Renal pelvis (tissue), 4 donors: ENCODE results near the gene ZNF213. TPM values are rescaled to one million over a fixed set of nuclear protein-coding genes. Genes with fewer than 3 reads are reported as not detected.

Experiments
- DNase-seq: peaks from one replicate; pipeline ENCODE4 v3.0.0-alpha.2; 2013
- polyA plus RNA-seq, 3 donors: library from polyadenylated mRNA; unstranded; fragments of 120-200 nt; gene quantifications; one replicate each; pipeline ENCODE4 v1.2.1, GENCODE V29; 2013; ENCODE audit not compliant: insufficient read length in 3 of 3

ZNF213 gene
- polyA plus RNA-seq, 3 donors: 14.1 to 18.2 (median 16.2) TPM

DNA sequence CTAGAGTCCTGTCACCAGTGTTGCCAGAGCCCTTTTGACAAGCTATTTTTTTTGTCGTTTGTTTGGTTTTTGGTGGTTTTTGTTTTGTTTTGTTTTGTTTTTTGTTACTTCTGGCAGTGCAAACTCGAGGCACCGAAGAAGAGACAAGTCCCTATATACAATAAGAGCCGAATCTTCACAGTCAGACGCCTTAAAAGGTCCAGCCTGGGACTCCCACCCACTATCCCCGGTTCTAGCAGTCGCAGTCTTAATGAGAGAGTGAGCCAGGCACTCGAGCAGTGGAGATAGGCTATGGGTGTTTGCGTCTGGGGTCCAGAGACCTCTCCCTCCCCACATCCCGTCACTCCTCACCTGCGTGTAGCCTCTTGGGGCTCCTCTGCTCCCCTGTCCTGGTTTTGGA is 55.0 kb downstream of the ZNF213 start:
- no peak for DNase-seq

DNA sequence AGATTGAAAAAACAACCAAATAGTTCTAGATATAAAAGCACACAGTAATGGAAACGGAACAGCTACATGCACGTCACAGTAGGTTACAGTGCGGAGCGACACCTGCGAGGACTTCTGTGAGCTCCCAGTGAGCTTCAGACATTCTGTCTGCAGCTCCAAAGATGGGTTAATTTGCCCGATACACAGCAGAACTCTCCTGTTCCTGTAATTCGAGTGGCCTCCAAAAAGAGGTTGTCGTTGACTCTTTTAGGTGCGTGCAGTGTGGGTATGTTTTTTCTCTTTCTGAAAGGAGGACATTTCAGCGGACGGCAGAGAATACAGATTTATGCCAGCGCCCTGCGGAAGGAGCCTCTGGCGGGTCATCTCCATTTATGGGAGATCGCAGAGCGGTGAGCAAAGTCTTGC is 56.1 kb downstream of the ZNF213 start:
- DNase-seq: no peak

Other genes starting within 250 kb of the ZNF213 start
- 10 to 100 TPM; 27.8 to 38.9 (median 32.4) TPM for gene FLYWCH1, start 223.1 kb upstream of the ZNF213 start, polyA plus RNA-seq
- gene KREMEN2, start 170.8 kb upstream of the ZNF213 start, polyA plus RNA-seq: 1 to 10 TPM; 2.5 to 3.6 (median 3.5) TPM
- gene PAQR4, start 165.7 kb upstream of the ZNF213 start, polyA plus RNA-seq: 10 to 100 TPM in 2 of 3 donors, 1 to 10 TPM in 1; 9.9 to 12.5 (median 12.4) TPM
- 10 to 100 TPM; 15.0 to 23.1 (median 22.8) TPM for gene PKMYT1, start 154.6 kb upstream of the ZNF213 start, polyA plus RNA-seq
- gene CLDN9, start 122.1 kb upstream of the ZNF213 start, polyA plus RNA-seq: 1 to 10 TPM; 2.8 to 3.4 (median 3.1) TPM
- 10 to 100 TPM; 36.5 to 44.7 (median 38.9) TPM for gene CLDN6, start 116.8 kb upstream of the ZNF213 start, polyA plus RNA-seq
- 10 to 100 TPM; 12.7 to 15.3 (median 14.2) TPM for gene TNFRSF12A, start 114.7 kb upstream of the ZNF213 start, polyA plus RNA-seq
- gene HCFC1R1, start 111.1 kb upstream of the ZNF213 start, polyA plus RNA-seq: 10 to 100 TPM; 69.1 to 76.5 (median 71.3) TPM
- gene THOC6, start 111.0 kb upstream of the ZNF213 start, polyA plus RNA-seq: 10 to 100 TPM; 31.8 to 36.4 (median 35.8) TPM
- gene BICDL2, start 98.1 kb upstream of the ZNF213 start, polyA plus RNA-seq: 1 to 10 TPM; 2.5 to 3.9 (median 3.6) TPM
- 1 to 10 TPM; 1.4 to 1.6 (median 1.5) TPM for gene MMP25, start 88.5 kb upstream of the ZNF213 start, polyA plus RNA-seq
- 10 to 100 TPM; 30.4 to 39.9 (median 34.9) TPM for gene IL32, start 69.4 kb upstream of the ZNF213 start, polyA plus RNA-seq
- under 1 TPM; 0.10 to 0.30 (median 0.10) TPM for gene ZSCAN10, start 35.7 kb upstream of the ZNF213 start, polyA plus RNA-seq
- gene ZNF205, start 22.4 kb upstream of the ZNF213 start, polyA plus RNA-seq: 10 to 100 TPM; 16.2 to 20.3 (median 20.2) TPM
- gene OR1F1, start 53.2 kb downstream of the ZNF213 start, polyA plus RNA-seq: not detected
- 10 to 100 TPM; 11.5 to 15.0 (median 13.4) TPM for gene ZNF200, start 100.1 kb downstream of the ZNF213 start, polyA plus RNA-seq
- under 1 TPM; 0.20 to 0.38 (median 0.33) TPM for gene MEFV, start 121.6 kb downstream of the ZNF213 start, polyA plus RNA-seq
- gene ZNF263, start 148.5 kb downstream of the ZNF213 start, polyA plus RNA-seq: 10 to 100 TPM; 49.3 to 51.4 (median 49.4) TPM
- gene TIGD7, start 170.4 kb downstream of the ZNF213 start, polyA plus RNA-seq: 10 to 100 TPM; 10.5 to 15.9 (median 12.2) TPM
- gene ZNF75A, start 170.5 kb downstream of the ZNF213 start, polyA plus RNA-seq: 10 to 100 TPM; 44.1 to 65.2 (median 61.7) TPM
- 1 to 10 TPM in 1 of 3 donors, under 1 TPM in 2; 0.53 to 1.1 (median 0.73) TPM for gene OR2C1, start 220.9 kb downstream of the ZNF213 start, polyA plus RNA-seq